Activated B cell treated with CpG ODN at 0.5 μM for 24 hours (primary cell): Measurements from ENCODE around the gene PIP5K1C. TPM values are rescaled to one million over a fixed set of nuclear protein-coding genes. Genes with fewer than 3 reads are reported as not detected.

Experiments
- ATAC-seq: fragments of 200-7000 bp; cut with Tn5 transposase; one replicate; pipeline ENCODE4 v1.10.0; 2021; ENCODE audit warnings: low read depth, mild to moderate bottlenecking, moderate library complexity
- CTCF ChIA-PET: fragments of 350-600 bp; sonication (Branson Sonifier 250); formaldehyde crosslinking; loops from one replicate; lab custom pipeline; 2021; ENCODE audit warnings: antibody characterized with exemption; lab: Charles Lee
- POLR2A ChIA-PET: fragments of 350-600 bp; sonication (Branson Sonifier 250); formaldehyde crosslinking; loops from one replicate; lab custom pipeline; 2021; ENCODE audit warnings: antibody characterized with exemption; lab: Charles Lee
- DNase-seq: peaks from one replicate; pipeline ENCODE4 v3.0.0; 2022
- H3K27ac Mint-ChIP-seq: one replicate; pipeline ENCODE4 v1.8.0; 2020; ENCODE audit warnings: mixed read lengths
- H3K27me3 Mint-ChIP-seq: one replicate; pipeline ENCODE4 v1.8.0; 2021; ENCODE audit warnings: mixed read lengths
- H3K36me3 Mint-ChIP-seq: one replicate; pipeline ENCODE4 v1.8.0; 2021; ENCODE audit warnings: low read depth, mixed read lengths
- H3K4me1 Mint-ChIP-seq: one replicate; pipeline ENCODE4 v1.8.0; 2021; ENCODE audit warnings: mixed read lengths
- H3K4me3 Mint-ChIP-seq: one replicate; pipeline ENCODE4 v1.8.0; 2020; ENCODE audit warnings: mild to moderate bottlenecking, mixed read lengths
- H3K9me3 Mint-ChIP-seq: one replicate; pipeline ENCODE4 v1.8.0; 2020; ENCODE audit warnings: mixed read lengths
- intact Hi-C: fragments of 100-400 bp; cut with micrococcal nuclease; formaldehyde crosslinking; loops from one replicate; pipeline ENCODE4 v1.15.1; 2024
- total RNA-seq: library from RNA; stranded (reverse); gene quantifications from 2 replicates; pipeline ENCODE4 v1.2.3, GENCODE V29; 2022
- TF ChIP-seq, protein P1 (sequence below): fragments of 200-600 bp; IDR thresholded peaks from one replicate; pipeline ENCODE4 v1.8.0; 2022; ENCODE audit warnings: antibody characterized with exemption, mild to moderate bottlenecking

The PIP5K1C gene
- total RNA-seq, 1 donor from 2014 or later = 31.1 TPM

DNA sequence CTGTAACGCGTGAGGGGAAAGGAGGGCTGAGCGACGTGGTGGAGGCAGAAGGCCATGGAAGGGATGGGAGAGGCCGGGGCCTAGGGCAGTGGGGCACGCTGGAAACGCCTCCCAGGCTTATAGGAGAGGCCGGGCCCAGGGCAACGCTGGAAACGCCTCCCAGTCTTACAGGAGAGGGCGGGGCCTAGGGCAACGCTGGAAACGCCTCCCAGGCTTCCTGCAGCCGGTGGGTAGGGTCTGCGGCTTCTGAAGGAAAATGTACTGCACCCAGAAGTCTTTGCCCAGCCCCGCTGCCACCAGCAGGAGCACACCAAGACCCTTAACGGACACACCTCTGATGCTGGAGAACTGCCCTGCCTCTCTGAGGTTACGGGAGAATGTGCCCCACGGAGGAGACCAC is 82.8 kb downstream of the PIP5K1C start:
- DNase-seq (no peak), ATAC-seq (no peak)
- Mint-ChIP-seq H3K27me3 (no peaks in the 10 kb centered on the region), H3K9me3 (no peaks in the 10 kb centered on the region), H3K27ac (no peak overlapping the region), H3K4me3 (no peak overlapping the region), H3K36me3 (peaks cover 43% of the 10 kb centered on the region), H3K4me1 (peaks cover 14% of the 10 kb centered on the region)
- intact Hi-C loops = no loop called here
- ChIA-PET CTCF (interaction anchor here (1.8 kb wide), 1 partner anchor 72 kb away, joined by 9 read pairs; no protein-coding TSS in a partner anchor), POLR2A (no interaction called here)
- TF ChIP-seq, protein P1, sequence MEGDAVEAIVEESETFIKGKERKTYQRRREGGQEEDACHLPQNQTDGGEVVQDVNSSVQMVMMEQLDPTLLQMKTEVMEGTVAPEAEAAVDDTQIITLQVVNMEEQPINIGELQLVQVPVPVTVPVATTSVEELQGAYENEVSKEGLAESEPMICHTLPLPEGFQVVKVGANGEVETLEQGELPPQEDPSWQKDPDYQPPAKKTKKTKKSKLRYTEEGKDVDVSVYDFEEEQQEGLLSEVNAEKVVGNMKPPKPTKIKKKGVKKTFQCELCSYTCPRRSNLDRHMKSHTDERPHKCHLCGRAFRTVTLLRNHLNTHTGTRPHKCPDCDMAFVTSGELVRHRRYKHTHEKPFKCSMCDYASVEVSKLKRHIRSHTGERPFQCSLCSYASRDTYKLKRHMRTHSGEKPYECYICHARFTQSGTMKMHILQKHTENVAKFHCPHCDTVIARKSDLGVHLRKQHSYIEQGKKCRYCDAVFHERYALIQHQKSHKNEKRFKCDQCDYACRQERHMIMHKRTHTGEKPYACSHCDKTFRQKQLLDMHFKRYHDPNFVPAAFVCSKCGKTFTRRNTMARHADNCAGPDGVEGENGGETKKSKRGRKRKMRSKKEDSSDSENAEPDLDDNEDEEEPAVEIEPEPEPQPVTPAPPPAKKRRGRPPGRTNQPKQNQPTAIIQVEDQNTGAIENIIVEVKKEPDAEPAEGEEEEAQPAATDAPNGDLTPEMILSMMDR = no peak

DNA sequence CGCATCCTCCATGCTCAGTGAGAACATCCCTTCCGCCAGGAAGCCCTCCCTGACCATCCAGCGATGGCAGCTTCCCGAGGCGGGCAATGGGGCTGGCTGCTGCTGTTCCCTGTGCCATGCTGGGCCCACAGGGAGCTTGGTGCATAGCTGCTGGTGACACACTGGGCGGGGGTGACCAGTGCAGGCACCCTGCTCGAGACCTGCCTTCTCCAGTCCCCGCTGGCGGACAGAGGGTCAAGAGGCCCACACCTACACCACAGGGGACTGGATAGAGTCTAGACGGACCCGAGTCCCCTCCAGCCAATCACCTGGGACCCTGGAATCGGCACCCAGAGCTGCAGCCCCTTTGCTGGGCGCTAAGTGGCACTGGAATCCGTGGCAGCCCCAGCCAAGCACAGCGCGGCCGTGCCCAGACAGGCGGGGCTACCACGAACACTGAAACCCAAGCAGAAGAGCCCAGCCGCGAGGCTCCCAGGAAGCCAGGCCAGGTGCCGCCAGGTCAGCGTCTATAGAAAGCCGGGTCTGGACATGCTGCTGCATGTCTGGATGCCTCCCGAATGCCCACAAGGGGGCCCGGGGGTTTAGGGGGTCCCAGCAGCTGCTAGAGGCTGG is 84.6 kb downstream of the PIP5K1C start:
- Mint-ChIP-seq H3K36me3 (peaks cover 38% of the 10 kb centered on the region), H3K27me3 (no peaks in the 10 kb centered on the region), H3K9me3 (no peaks in the 10 kb centered on the region), H3K4me1 (peaks cover 14% of the 10 kb centered on the region), H3K27ac (no peak overlapping the region), H3K4me3 (no peak overlapping the region)
- TF ChIP-seq, protein P1 = no peak
- ChIA-PET POLR2A (interaction anchor here (0.6 kb wide), 1 partner anchor 73 kb away, joined by 10 read pairs; no protein-coding TSS in a partner anchor), CTCF (no interaction called here)
- intact Hi-C loops = no loop called here
- no peak for DNase-seq
- ATAC-seq = no peak

DNA sequence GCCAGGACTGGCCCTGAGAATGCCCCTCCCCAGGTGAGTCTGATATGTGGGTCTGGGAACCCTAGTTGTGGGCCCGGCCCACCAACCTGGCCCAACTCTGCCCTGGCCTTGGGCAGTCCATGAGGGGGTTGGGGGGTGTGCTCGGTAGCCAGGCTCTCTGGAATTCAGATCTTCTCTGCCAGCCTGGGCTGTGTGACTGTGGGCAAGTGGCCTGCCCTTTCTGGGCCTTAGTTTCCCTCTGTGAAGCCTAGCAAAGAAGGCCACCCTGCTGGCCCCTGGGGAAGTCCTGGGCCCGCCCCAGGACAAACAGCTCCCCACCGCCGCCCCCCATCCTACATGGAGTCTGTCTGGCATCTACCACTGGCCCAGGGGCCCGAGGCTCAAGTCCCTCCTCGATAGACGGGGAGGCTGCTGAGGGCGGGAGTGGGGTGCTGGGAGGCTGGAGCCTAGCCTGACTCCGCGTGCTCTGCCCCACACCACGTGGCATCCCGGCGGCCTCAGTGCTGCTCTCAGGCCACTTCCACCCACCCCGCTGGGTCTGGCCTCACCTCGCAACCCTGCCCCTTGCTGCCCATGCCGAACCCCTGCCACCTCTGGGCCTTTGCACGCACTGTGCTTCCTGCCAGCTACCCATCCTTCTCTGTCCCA is 85.3 kb downstream of the PIP5K1C start:
- CTCF ChIA-PET = no interaction called here
- ATAC-seq (no peak), DNase-seq (no peak)
- POLR2A ChIA-PET = interaction anchor here (0.6 kb wide), 1 partner anchor 73 kb away, joined by 10 read pairs; no protein-coding TSS in a partner anchor
- Mint-ChIP-seq H3K27me3 (no peaks in the 10 kb centered on the region), H3K9me3 (no peaks in the 10 kb centered on the region), H3K4me1 (peaks cover 14% of the 10 kb centered on the region), H3K4me3 (no peak overlapping the region), H3K36me3 (peaks cover 39% of the 10 kb centered on the region), H3K27ac (no peak overlapping the region)
- TF ChIP-seq, protein P1 = no peak
- intact Hi-C loops = no loop called here

DNA sequence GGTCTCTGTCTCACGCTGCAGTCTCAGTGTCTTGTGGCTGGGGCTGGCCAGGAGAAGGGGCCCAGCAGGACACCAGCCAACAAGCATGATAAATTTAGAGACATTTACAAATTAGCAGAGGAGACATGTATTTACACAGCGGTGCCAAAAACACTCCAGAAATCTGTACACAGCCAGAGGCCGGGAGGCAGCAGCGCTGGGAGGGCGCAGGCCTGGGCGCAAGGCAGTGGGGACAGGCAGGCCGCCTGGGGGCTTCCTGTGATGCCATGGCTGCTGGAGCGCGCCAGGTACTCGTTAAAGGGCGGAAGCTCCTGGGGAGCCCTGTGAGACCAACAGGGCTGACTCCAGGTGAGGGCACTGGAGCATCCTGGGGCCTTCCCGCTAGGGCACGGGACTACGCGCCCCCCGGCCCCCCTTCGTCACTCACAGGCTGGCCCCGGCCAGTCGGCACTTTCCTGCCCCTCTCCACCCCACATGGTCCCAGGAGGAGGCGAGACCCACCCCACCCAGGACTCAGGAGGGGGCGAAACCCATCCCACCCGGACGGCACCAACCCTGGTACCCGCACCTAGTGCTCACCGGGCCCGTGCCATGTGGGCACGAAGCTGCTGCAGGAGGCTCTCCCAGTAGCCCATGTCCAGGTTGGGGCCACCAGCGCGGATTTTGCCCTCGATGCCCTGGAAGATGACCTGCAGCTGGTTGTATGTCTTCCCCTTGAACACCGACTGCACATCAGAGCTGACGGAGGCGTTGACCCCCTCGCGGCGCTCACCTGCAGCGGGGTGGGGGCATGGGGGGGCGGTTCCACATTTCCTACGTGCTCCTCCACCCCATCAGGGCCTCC is 86.2 kb downstream of the PIP5K1C start:
- ChIA-PET CTCF (no interaction called here), POLR2A (no interaction called here)
- DNase-seq (no peak), ATAC-seq (no peak)
- TF ChIP-seq, protein P1 = no peak
- Mint-ChIP-seq H3K4me1 (peaks cover 14% of the 10 kb centered on the region), H3K4me3 (no peak overlapping the region), H3K36me3 (peaks cover 38% of the 10 kb centered on the region), H3K27ac (no peak overlapping the region), H3K27me3 (no peaks in the 10 kb centered on the region), H3K9me3 (no peaks in the 10 kb centered on the region)
- intact Hi-C loops = no loop called here
